Heart right ventricle (tissue), 16 donors: ENCODE data around the gene RAB35. TPM values are rescaled to one million over a fixed set of nuclear protein-coding genes. Genes with fewer than 3 reads are reported as not detected.

Experiments
- ATAC-seq, 8 donors: fragments of 200-7000 bp; cut with Tn5 transposase; one replicate each; pipeline ENCODE4 v1.9.1; 2020; ENCODE audit warnings: mild to moderate bottlenecking in 8 of 8, moderate library complexity in 8 of 8, moderate number of reproducible peaks in 1 of 8
- DNase-seq, 2 donors: peaks; one replicate each; pipeline ENCODE4 v3.0.0-alpha.2; 2020
- H3K27ac ChIP-seq, 10 donors: fragments of 200-600 bp; sonication (generic) in 2 of 10; one replicate each; pipeline versions ENCODE4 v1.5.0 to v1.8.0; 2020 to 2022; ENCODE audit warnings: mild to moderate bottlenecking in 3 of 10
- H3K27me3 ChIP-seq, 7 donors: fragments of 200-600 bp; one replicate each; pipeline ENCODE4 v1.8.0; 2021 to 2022; ENCODE audit warnings: mild to moderate bottlenecking in 2 of 7
- H3K36me3 ChIP-seq, 9 donors: fragments of 200-600 bp; sonication (generic) in 1 of 9; one replicate each; pipeline versions ENCODE4 v1.5.0 to v1.8.0; 2020 to 2022; ENCODE audit warnings: mild to moderate bottlenecking in 2 of 9
- H3K4me1 ChIP-seq, 9 donors: fragments of 200-600 bp; sonication (generic) in 1 of 9; one replicate each; pipeline versions ENCODE4 v1.5.0 to v1.8.0; 2020 to 2022; ENCODE audit warnings: mild to moderate bottlenecking in 4 of 9
- H3K4me3 ChIP-seq, 10 donors: fragments of 200-600 bp; sonication (generic) in 2 of 10; one replicate each; pipeline versions ENCODE4 v1.5.0 to v1.8.0; 2020 to 2022; ENCODE audit warnings: mild to moderate bottlenecking in 7 of 10, moderate library complexity in 2 of 10
- H3K9me3 ChIP-seq, 11 donors: fragments of 200-600 bp in 10 of 11; sonication (generic) in 2 of 11; one replicate each; pipeline versions ENCODE4 v1.5.0 to v1.8.0; 2013 to 2022; ENCODE audit warnings: mild to moderate bottlenecking in 2 of 11, control low read depth in 1 of 11, moderate library complexity in 1 of 11
- WGBS, 2 donors: extraction: QIAGEN DNeasy Blood & Tissue Kit; methylation state at CpG; one replicate each; pipeline ENCODE4 v1.1.7; 2013; ENCODE audit warnings: inconsistent platforms in 1 of 2; 5-methylcytosine and 5-hydroxymethylcytosine counted together
- intact Hi-C, 10 donors: fragments of 100-400 bp; cut with DNase I; formaldehyde crosslinking; loops; one replicate each; pipeline versions ENCODE4 v1.11.1 to v1.14.2; 2022
- polyA plus RNA-seq, 2 donors: library from polyadenylated mRNA; stranded (reverse); fragments of 200-250 nt; gene quantifications; one replicate each; pipeline ENCODE4 v1.2.3, GENCODE V29; 2013
- total RNA-seq, 10 donors: library from RNA; stranded (reverse); fragmentation: NEBNext Ultra II Directional in 3 of 10; extraction: Animal tissue kit (Norgen Biotek cat#: 25700) in 3 of 10; gene quantifications; one replicate each; pipeline versions ENCODE4 v1.2.1 to v1.2.4, GENCODE V29; 2021 to 2023
- TF ChIP-seq, protein P1 (sequence below), 9 donors: fragments of 200-600 bp; sonication (generic) in 2 of 9; IDR thresholded peaks; one replicate each; pipeline versions ENCODE4 v1.5.0 to v1.8.0; 2021 to 2022; ENCODE audit warnings: antibody characterized with exemption in 9 of 9, mild to moderate bottlenecking in 5 of 9, moderate library complexity in 1 of 9
- donor health status: Arrhythmogenic right ventricular cardiomyopathy.
- donor health status: ischemic (EF 13 %, LVEDD 7.1; RV severe dilation, severe dysfunction).
- donor health status: healthy with polysubstance abuse.
- donor health status: DM: no; HTN: yes; CAD: no.
- donor health status: DM: no; HTN: no; CAD: no.
- donor health status: ischemic (EF 25% LVEDD 6.9; RV normal size, moderate dysfunction).
- donor health status: ischemic (EF 25% LVEDD 5.7; RV mildly dilated, moderate dysfunction).
- donor health status: healthy.
- donor health status: DM: yes; HTN: yes; CAD: no.
- donor health status: Ischemic cardiomyopathy.
- donor health status: ischemic (EF 35%, LVEDD 5.7; RV mildly dilated, moderate dysfunction).
- donor health status: nonischemic (EF 11% LVEDD 7.7; RV severe dilation, severe dysfunction).
- donor health status: DM: yes; HTN: yes; CAD: no.
- donor health status: PGD.
- donor health status: ischemic (EF 29% LVEDD 5.4; RV normal size, mild dysfunction).
- donor health status: nonischemic (EF 23%, LVEDD 6.1; RV moderate dilation, normal function).

RAB35 gene
- total and polyA plus RNA-seq, 12 donors, result 13.3 to 33.6 (median 23.9) TPM

GRCh38 chr12:120125792-120126634, 9.5 kb upstream of the RAB35 start:
- DNase-seq, result no peak
- Histone ChIP-seq H3K4me1 (peaks cover 0 to 46% (median 4%) of the 10 kb centered on the region in 9 donors), H3K27ac (peak overlapping the region in 6 of 10 donors; percentile 11 to 82 (median 36))

DNA sequence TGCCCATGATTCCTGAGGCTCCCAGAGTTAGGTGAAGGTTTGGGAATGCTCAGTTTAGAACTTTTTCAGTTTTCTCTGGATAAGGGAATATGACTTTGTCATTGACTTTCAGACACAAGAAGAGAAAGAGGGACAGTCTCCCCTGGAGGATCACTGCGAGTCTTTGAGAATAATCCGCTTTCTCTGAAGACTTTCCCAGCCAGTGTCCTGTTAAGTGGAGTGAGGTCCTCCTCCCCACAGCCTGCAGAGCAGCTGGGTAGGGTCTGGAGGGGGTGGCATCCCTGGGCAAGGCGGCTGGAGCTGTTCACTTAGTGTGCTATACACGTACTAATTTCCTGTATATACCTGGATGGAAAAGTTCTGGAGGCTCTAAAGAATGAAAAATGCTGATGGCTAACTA, 8.5 kb upstream of the RAB35 start:
- Histone ChIP-seq H3K27me3 (no peaks in the 10 kb centered on the region), H3K9me3 (no peaks in the 10 kb centered on the region), H3K36me3 (peaks cover 0 to 44% (median 31%) of the 10 kb centered on the region in 9 donors), H3K4me3 (no peak overlapping the region), H3K4me1 (peaks cover 0 to 54% (median 4%) of the 10 kb centered on the region in 9 donors), H3K27ac (no peak overlapping the region)
- ATAC-seq (no peak), DNase-seq (no peak)
- TF ChIP-seq, protein P1, sequence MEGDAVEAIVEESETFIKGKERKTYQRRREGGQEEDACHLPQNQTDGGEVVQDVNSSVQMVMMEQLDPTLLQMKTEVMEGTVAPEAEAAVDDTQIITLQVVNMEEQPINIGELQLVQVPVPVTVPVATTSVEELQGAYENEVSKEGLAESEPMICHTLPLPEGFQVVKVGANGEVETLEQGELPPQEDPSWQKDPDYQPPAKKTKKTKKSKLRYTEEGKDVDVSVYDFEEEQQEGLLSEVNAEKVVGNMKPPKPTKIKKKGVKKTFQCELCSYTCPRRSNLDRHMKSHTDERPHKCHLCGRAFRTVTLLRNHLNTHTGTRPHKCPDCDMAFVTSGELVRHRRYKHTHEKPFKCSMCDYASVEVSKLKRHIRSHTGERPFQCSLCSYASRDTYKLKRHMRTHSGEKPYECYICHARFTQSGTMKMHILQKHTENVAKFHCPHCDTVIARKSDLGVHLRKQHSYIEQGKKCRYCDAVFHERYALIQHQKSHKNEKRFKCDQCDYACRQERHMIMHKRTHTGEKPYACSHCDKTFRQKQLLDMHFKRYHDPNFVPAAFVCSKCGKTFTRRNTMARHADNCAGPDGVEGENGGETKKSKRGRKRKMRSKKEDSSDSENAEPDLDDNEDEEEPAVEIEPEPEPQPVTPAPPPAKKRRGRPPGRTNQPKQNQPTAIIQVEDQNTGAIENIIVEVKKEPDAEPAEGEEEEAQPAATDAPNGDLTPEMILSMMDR (IDR thresholded peaks at IDR 0.05), result no peak
- 88 to 94% methylated on average over 4 of the region's 4 CpGs for WGBS, 2 donors
- intact Hi-C loops, result no loop called here

More at GRCh38 chr12:120125792-120126634, 9.5 kb upstream of the RAB35 start:
- TF ChIP-seq, protein P1 (IDR thresholded peaks at IDR 0.05), result no peak
- peaks cover 0 to 54% (median 40%) of the 10 kb centered on the region in 9 donors for H3K36me3 ChIP-seq
- 84 to 88% methylated on average over 6 of the region's 6 CpGs for WGBS, 2 donors
- H3K4me3 ChIP-seq, result no peak overlapping the region
- no peaks in the 10 kb centered on the region for H3K27me3 ChIP-seq
- peak in 1 of 8 donors; percentile 3 for ATAC-seq
- H3K9me3 ChIP-seq, result no peaks in the 10 kb centered on the region
- intact Hi-C loops, result no loop called here

DNA sequence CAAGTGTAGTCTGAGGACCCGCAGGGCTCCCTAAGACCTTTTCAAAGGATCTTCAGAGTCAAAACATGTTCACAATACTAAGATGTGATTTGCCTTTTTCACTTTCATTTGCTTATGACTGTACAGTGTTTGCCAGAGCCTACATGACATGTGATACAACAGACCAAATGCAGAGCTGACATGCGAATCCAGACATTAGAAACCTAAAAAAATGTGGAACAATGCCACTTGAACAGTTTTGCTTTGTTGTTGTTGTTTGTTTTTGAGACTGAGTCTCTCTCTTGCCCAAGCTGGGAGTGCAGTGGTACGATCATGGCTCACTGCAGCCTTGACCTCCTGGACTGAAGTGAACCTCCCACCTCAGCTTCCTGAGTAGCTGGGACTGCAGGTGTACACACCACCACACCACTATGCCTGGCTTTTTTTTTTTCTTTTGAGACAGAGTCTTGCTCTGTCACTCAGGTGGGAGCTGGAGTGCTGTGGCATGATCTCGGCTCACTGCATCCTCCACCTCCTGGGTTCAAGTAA, 5.3 kb upstream of the RAB35 start:
- no peak overlapping the region for H3K4me3 ChIP-seq
- H3K36me3 ChIP-seq, result peaks cover 0 to 12% (median 2%) of the 10 kb centered on the region in 9 donors
- no peak overlapping the region for H3K27ac ChIP-seq
- H3K9me3 ChIP-seq, result no peaks in the 10 kb centered on the region
- DNase-seq, result no peak
- intact Hi-C loops, result no loop called here
- WGBS, 2 donors, result 83% methylated on average over 4 of the region's 4 CpGs
- ATAC-seq, result no peak
- H3K27me3 ChIP-seq, result no peaks in the 10 kb centered on the region
- TF ChIP-seq, protein P1 (IDR thresholded peaks at IDR 0.05), result no peak
- H3K4me1 ChIP-seq, result peaks cover 0 to 66% (median 24%) of the 10 kb centered on the region in 9 donors

DNA sequence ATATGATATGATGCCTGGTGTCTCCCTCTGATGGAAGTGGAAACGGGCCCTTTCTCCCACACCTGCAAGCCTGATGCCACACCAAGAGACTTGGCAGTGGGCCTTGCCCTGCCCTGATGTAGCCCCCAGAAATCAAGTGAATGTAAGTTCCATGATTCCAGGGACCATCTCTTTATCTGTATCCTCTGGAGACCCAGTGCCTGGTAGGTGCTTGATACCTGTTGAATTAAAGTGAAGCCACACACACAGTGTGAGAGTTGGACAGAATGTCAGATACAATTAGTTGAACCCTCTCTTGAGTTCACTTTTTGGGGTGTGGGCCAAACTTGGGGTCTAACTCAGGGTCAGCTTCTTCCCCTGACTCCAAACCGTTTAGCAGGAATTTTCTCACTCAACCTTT, 4.8 kb upstream of the RAB35 start:
- intact Hi-C loops, result no loop called here
- WGBS, 2 donors, result 75 to 82% methylated on average over 2 of the region's 2 CpGs
- TF ChIP-seq, protein P1 (IDR thresholded peaks at IDR 0.05), result no peak
- H3K9me3 ChIP-seq, result no peaks in the 10 kb centered on the region
- DNase-seq, result no peak
- H3K27ac ChIP-seq, result no peak overlapping the region
- H3K4me1 ChIP-seq, result peaks cover 0 to 61% (median 20%) of the 10 kb centered on the region in 9 donors
- ATAC-seq, result no peak
- no peaks in the 10 kb centered on the region for H3K27me3 ChIP-seq
- H3K4me3 ChIP-seq, result no peak overlapping the region
- H3K36me3 ChIP-seq, result peaks cover 0 to 7% (median 0%) of the 10 kb centered on the region in 9 donors
